ENCODE data around the gene COPG1.
A peak's percentile ranks its signal among the peaks of the same experiment; 100 is the strongest.

The COPG1 gene

DNA sequence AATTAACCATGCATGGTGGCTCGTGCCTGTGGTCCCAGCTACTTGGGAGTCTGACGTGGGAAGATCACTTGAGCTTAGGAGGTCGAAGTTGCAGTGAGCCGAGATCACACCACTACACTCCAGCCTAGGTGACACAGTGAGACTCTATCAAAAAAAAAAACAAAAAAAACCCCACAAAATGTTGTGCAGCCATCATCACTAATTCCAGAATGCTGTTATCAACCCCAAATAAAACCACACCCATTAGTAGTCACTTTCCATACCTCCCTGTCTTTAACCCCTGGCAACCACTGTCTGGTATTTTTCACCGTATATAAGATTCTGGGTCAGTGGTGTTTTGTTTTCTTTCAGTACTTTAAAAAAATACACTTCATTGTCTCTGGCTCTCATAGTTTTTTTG lies 45.9 kb downstream of the COPG1 start:
- Histone ChIP-seq H3K4me3 (ENCODE audit: low read depth, low read length) (no peak overlapping the region), H3K36me3 (replicated peaks) (peaks cover 17% of the 10 kb centered on the region), H3K27ac (no peak overlapping the region), H3K27me3 (replicated peaks) (no peaks in the 10 kb centered on the region)
- in situ Hi-C loops (cut with HindIII; ENCODE audit: low pct_ligation_motif_present, low sequenced_read_pairs), result no loop called here
- DNase-seq, result peak; percentile 12
- TF ChIP-seq, protein P1, sequence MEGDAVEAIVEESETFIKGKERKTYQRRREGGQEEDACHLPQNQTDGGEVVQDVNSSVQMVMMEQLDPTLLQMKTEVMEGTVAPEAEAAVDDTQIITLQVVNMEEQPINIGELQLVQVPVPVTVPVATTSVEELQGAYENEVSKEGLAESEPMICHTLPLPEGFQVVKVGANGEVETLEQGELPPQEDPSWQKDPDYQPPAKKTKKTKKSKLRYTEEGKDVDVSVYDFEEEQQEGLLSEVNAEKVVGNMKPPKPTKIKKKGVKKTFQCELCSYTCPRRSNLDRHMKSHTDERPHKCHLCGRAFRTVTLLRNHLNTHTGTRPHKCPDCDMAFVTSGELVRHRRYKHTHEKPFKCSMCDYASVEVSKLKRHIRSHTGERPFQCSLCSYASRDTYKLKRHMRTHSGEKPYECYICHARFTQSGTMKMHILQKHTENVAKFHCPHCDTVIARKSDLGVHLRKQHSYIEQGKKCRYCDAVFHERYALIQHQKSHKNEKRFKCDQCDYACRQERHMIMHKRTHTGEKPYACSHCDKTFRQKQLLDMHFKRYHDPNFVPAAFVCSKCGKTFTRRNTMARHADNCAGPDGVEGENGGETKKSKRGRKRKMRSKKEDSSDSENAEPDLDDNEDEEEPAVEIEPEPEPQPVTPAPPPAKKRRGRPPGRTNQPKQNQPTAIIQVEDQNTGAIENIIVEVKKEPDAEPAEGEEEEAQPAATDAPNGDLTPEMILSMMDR (IDR thresholded peaks at IDR 0.05; ENCODE audit: low read depth, low read length, missing control alignments), result no peak

DNA sequence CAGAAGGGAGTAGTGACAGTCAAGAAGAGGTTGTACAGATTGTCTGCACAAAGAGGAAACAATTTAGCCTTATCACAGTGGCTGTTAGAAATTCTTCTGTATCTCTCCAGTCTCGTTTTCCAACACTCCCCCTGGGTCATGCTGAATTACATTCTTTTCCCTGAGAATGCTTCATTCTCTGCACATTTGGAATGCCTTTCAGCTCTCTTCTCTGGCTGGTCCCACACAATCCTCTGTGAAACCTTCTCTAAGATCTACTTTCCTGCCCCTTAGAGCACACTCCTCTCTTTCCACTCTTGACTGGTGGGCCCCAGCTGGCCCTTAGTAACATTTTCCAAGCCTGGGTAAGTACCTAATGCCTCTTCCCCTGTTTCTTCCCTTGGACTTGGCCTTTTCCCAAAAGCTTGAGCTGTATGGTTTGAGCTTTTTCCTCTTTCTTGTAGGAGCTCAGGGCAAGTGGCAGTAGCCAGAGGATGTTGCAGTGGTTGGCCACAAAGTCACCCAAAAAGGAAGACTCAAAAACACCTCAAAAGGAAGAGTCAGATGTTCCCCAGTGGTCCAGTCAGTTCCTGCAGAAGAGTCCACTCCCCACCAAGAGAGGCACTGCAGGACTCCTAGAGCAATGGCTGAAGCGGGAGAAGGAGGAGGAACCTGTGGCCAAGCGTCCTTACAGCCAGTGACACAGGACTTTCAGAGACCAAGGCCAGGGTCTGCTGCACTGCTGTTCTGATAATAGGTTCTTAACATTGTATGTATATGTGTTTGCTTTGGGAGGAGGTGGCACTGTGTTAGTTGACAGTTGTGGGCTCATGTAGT lies 54.9 kb downstream of the COPG1 start:
- Histone ChIP-seq H3K36me3 (replicated peaks) (peaks cover 9% of the 10 kb centered on the region), H3K27me3 (replicated peaks) (no peaks in the 10 kb centered on the region), H3K4me3 (ENCODE audit: low read depth, low read length) (no peak overlapping the region), H3K27ac (no peak overlapping the region)
- peak; percentile 15 for DNase-seq
- in situ Hi-C loops (cut with HindIII; ENCODE audit: low pct_ligation_motif_present, low sequenced_read_pairs), result no loop called here
- TF ChIP-seq, protein P1 (IDR thresholded peaks at IDR 0.05; ENCODE audit: low read depth, low read length, missing control alignments), result no peak

DNA sequence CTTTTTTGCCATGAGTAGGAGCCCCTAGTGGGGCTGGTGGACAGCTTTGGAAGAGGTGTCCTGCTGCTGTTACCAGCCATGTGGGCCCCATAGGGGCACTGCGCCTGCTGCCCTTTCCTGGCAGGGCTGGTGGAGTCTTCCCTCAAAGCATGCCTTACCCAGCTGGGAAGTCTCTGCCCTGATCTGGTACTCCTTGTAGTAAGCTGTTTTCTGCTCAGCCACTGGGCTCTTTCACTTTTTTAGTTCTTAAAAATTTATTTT lies 55.5 kb downstream of the COPG1 start:
- Histone ChIP-seq H3K4me3 (ENCODE audit: low read depth, low read length) (no peak overlapping the region), H3K36me3 (replicated peaks) (peaks cover 9% of the 10 kb centered on the region), H3K27me3 (replicated peaks) (no peaks in the 10 kb centered on the region), H3K27ac (no peak overlapping the region)
- DNase-seq, result no peak
- TF ChIP-seq, protein P1 (IDR thresholded peaks at IDR 0.05; ENCODE audit: low read depth, low read length, missing control alignments), result no peak
- in situ Hi-C loops (cut with HindIII; ENCODE audit: low pct_ligation_motif_present, low sequenced_read_pairs), result no loop called here

DNA sequence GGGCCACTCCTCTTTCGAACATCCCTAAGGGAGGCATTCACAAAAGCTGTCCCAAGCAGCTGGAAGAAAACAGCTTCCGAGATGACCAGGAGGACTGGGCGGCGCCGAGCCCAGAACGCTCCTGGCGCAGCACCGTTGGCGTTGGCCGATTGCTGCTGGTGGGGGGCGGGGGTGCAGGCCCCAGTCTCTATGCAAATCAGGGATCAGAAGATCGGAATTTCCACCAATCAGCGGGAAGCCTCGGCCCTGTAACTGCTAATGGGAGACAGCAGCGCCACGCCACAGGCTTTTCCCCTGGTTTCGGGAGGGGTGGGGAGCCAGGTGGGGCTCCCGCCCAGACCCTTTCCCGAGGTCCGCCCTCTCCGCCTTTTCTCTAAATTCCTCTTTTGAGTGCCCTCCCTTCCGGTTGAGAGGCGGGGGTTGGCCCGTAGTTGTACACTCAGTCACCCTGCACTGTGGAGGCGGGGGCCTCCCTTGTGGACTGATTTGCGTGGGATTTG lies 56.2 kb downstream of the COPG1 start:
- Histone ChIP-seq H3K27ac (peak overlapping the region; percentile 65), H3K27me3 (replicated peaks) (no peaks in the 10 kb centered on the region), H3K36me3 (replicated peaks) (peaks cover 9% of the 10 kb centered on the region), H3K4me3 (ENCODE audit: low read depth, low read length) (peak overlapping the region; percentile 35)
- in situ Hi-C loops (cut with HindIII; ENCODE audit: low pct_ligation_motif_present, low sequenced_read_pairs), result no loop called here
- TF ChIP-seq, protein P1 (IDR thresholded peaks at IDR 0.05; ENCODE audit: low read depth, low read length, missing control alignments), result no peak
- peak; percentile 84 for DNase-seq

DNA sequence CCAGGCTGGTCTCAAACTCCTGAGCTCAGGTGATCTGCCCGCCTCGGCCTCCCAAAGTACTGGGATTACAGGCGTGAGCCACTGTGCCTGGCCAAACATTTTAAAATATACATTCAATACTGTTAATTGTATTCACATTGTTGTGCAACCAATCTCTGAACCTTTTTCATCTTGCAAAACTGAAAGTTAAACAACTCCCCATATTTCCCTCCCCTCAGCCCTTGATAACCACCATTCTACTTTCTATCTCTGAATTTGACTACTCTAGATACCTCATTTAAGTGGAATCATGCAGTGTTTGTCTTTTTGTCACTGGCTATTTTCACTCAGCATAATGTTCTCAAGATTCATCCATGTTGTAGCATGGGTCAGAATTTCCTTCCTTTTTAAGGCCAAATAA lies 59.2 kb downstream of the COPG1 start:
- DNase-seq, result no peak
- Histone ChIP-seq H3K4me3 (ENCODE audit: low read depth, low read length) (no peak overlapping the region), H3K27ac (no peak overlapping the region), H3K36me3 (replicated peaks) (peaks cover 2% of the 10 kb centered on the region), H3K27me3 (replicated peaks) (no peaks in the 10 kb centered on the region)
- TF ChIP-seq, protein P1 (IDR thresholded peaks at IDR 0.05; ENCODE audit: low read depth, low read length, missing control alignments), result no peak
- in situ Hi-C loops (cut with HindIII; ENCODE audit: low pct_ligation_motif_present, low sequenced_read_pairs), result no loop called here

Data from brain microvascular endothelial cell (primary cell).